ENCODE data around the gene SIK3.

SIK3 gene

DNA sequence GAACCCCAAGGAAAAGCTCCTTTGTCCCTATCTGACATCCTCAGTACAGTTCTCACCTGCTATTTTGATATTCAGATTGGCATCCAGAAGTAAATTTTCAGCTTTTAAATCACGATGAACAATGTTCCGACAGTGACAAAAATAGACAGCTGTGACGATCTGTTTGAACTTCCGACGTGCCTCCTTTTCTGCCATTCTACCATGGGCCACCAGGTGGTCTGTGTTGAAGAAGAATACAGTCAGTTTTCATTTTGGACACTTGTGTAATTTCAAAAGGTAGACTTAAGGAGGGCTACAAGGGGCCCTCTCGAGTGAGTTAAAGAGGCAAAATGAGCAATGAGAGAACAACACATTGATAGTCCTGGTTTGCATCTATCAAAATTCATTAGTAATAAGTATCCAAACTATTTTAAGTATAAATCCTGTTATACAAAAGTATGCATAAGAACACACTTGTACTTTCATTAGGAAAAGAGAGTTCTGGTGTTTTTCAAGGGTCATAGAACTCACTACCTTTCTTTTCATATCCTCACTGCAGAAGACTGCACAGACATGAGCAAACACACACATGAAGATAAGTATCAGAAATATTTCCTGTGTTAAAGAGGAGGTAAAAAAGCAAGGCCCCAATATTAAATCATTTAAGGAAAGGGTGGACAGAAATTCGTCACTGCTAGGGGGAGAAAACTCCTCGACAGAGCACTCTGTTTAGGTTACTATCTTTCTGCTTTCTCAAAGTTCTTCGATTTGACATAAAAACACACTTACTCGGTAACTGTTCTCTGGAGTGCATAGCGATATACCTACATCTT lies 170.9 kb downstream of the SIK3 start:
- TF ChIP-seq ZNF274 (IDR thresholded peaks at IDR 0.05; ENCODE audit: low read depth, low read length), result no peak
- H3K4me3 ChIP-seq (ENCODE audit: low read length), result no peak overlapping the region

DNA sequence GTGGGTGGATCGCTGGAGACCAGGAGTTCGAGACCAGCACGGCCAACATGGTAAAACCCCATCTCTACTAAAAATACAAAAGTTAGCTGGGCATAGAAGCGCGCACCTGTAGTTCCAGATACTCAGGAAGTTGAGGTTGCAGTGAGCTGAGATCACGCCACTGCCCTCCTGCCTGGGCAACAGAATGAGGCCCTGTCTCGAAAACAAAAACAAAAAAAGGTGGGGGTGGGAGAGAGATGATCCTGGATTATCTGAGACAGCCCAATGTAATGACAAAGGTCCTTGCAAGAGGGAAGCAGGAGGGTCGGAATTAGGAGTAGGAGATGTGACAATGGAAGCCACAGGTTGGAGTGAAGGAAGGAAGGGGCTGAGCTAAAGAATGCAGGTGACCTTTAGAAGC lies 173.2 kb downstream of the SIK3 start:
- peak overlapping the region; percentile 32; the same call in 1 of the 2 replicates for H3K4me3 ChIP-seq (ENCODE audit: low read length)
- no peak for TF ChIP-seq ZNF274 (IDR thresholded peaks at IDR 0.05; ENCODE audit: low read depth, low read length)

DNA sequence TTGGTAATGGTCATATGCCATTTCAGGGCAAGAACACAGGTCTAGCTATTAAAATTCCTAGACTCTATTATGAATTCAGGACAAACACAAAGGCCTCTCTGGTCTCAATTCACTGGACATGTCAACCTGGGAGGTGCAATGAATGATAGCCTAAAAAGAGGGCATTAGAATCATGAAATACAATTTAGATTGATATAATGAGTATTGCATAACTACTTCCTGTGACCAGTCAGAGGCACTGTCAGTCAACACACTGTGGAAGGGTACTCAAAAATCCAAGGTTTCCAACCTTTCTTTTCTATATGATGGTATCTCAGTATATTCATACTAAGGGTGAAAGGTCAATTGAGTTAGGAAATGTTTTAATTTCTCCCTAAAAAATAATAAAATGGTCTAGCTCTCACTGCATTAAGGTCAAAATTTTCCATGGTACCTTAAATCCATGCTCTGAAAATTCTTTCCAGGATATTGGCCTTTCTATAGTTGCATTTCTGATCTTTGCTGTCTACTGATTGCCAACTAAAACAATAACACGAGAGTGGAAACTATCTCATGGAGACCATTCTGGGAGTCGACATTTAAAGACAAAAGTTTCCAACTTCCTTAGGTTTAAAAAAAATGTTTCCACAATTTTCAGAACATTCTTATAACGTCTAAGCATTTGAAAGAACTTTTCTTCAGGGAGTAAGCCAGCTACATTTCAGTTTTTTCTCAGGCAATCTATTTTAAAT lies 179.1 kb downstream of the SIK3 start:
- no peak for TF ChIP-seq ZNF274 (IDR thresholded peaks at IDR 0.05; ENCODE audit: low read depth, low read length)

DNA sequence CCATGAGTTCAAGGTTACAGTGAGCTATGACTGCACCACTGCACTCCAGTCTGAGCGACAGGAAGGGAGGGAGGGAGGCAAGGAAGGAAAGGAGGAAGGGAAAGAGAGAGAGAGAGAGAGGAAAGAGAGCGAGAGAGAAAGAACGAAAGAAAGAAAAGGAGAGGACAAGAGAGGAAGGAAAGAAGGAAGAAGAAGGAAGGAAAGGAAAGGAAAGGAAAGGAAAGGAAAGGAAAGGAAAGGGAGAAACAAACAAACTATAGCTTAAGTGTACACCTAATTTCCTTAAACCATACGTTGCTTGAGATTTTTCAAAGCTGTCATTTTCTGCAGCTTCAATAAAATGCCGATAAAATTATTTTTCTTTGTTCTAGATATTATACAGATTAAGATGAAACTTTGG lies 180.6 kb downstream of the SIK3 start:
- no peak for TF ChIP-seq ZNF274 (IDR thresholded peaks at IDR 0.05; ENCODE audit: low read depth, low read length)
- no peak overlapping the region for H3K4me3 ChIP-seq (ENCODE audit: low read length)

More for the DNA sequence above, 179.1 kb downstream of the SIK3 start:
- no peak overlapping the region for H3K4me3 ChIP-seq (ENCODE audit: low read length)

DNA sequence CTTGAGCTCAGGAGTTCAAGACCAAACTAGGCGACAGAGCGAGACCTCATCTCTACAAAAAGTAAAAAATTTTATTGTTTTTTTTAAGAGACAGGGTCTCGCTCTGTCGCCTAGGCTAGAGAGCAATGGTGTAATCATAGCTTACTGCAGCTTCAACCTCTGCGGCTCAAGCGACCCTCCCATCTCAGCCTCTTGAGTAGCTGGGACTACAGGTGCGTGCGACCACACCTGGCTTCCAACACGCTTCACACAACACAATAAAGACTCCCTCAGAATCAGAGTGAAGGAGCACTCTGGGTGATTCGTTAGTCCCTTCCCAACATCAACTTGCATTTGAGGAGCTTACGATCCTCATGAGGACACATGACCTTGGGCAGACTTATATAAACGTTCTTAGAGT lies 181.3 kb downstream of the SIK3 start:
- TF ChIP-seq ZNF274 (IDR thresholded peaks at IDR 0.05; ENCODE audit: low read depth, low read length), result no peak
- H3K4me3 ChIP-seq (ENCODE audit: low read length), result no peak overlapping the region

DNA sequence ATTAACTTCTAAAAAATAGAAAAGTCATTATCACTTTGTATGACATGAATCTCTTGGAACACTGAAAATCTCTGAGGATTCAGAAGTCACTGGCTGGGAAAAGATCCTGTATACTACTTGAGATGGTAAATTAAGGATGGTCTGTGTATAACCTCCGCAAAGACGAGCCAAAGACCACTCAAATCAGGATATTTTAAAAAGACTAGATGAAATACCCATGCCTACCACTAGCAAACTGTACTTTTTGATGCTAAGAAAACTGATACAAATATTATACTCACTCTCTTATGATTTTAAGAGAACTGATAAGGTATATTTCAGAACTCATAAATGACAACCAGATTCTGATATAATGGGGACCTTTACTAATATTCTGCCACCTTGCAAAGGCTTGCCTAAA lies 182.2 kb downstream of the SIK3 start:
- H3K4me3 ChIP-seq (ENCODE audit: low read length), result no peak overlapping the region
- TF ChIP-seq ZNF274 (IDR thresholded peaks at IDR 0.05; ENCODE audit: low read depth, low read length), result no peak

DNA sequence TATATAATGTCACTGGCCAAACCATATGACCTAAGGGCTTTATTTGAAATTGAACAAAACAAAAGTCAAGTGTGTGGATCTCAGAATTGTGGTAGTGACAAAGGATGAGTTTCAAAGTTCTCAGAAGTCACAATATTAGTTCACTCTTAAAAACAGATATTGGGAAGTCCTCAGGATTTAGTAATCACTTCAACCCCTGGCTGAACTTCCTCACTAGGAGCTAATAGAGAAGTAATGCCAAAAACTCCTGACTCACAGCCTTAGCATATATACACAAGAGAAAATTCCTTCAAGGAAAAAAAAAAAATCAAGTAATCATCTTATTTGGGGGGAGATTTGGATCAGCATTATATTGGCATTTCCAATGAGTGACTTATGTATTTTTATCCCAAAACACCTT lies 185.2 kb downstream of the SIK3 start:
- no peak overlapping the region for H3K4me3 ChIP-seq (ENCODE audit: low read length)
- no peak for TF ChIP-seq ZNF274 (IDR thresholded peaks at IDR 0.05; ENCODE audit: low read depth, low read length)

DNA sequence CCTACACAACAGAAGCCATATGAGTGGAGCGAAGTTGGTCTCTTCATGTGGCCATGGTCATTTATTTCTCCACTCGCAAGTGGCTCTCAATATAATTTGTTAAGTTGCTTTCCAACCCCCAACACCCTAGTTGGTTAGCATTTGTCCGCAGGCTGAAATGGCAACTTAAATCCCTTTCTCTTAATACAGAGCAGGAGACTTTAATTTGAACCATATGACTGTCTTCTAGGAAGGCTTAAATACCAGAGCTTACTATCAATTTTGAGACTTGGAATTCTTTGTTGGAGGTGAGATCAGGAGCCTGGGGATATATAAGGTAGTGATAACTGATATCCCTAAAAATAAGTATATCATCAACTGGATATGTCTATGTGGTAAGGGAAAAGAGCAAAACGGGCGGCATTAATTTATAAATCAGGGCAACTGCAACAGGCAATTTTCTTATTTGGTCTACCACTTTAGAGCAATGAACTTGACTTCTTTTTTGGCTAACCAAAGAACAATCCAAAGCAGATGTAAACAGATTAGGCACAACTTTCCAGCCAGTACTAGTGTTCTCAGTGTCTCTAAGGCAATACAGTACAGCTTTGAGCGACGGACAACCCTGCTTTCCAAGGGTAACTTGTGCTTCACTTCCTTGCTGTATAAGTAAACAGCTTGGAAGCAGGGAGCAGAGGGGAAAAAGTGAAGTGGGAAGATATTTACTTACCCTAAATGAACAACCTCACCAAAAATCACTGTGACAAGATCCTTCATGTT lies 186.1 kb downstream of the SIK3 start:
- H3K4me3 ChIP-seq (ENCODE audit: low read length), result no peak overlapping the region
- TF ChIP-seq ZNF274 (IDR thresholded peaks at IDR 0.05; ENCODE audit: low read depth, low read length), result no peak

DNA sequence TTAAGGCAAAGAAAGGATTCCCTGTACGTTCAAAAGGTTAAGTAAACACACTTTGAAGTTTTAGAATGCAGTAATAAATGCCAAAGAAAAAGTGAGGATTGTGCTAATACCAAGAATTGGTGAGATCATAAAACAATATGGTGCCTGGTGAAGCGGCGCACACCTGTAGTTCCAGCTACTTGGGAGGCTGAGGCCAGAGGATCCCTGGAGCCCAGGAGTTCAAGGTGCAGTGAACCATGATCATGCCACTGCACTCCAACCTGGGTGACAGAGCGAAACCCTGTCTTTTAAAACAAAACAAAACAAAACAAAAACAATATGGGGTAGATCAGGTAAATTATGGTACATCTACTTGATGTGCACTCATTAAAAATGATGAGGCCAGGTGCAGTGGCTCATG lies 187.4 kb downstream of the SIK3 start:
- H3K4me3 ChIP-seq (ENCODE audit: low read length), result no peak overlapping the region
- no peak for TF ChIP-seq ZNF274 (IDR thresholded peaks at IDR 0.05; ENCODE audit: low read depth, low read length)

DNA sequence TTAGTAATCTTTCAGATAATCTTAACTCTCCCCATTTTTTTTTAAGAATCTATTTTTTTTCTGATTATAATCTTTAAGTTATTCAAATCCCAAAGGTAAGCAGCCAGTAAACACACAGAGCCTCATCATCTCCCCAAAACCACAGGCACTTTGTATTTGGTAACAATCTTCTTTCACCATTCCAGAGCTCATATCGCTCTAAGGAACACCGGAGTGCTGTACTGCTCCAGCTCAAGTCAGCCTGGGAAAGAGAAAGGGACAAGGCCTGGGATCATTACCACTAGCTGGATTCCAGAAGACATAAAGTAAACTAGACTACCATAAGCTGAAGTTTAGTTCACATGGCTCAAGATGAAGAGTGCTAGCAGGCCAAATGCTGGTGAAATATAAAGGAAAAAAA lies 187.8 kb downstream of the SIK3 start:
- no peak for TF ChIP-seq ZNF274 (IDR thresholded peaks at IDR 0.05; ENCODE audit: low read depth, low read length)

DNA sequence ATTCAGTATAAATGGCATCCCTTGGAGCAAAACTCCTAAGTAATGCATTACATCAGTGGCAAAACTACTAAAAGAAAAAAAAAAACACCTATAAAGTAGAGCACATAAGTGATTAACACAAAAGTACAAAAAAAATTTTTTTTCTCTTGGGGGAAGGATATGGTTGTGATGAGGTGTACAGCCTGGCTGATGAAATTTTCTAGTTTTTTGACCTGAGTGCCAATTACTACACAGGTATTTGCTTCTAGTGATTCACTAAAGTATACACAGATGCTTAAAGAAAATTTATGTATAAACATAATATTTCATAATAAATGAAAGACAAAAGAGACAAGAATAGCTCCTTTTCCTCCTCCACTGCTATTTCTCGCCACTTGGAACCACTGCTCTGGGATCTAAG lies 189.0 kb downstream of the SIK3 start:
- no peak overlapping the region for H3K4me3 ChIP-seq (ENCODE audit: low read length)
- TF ChIP-seq ZNF274 (IDR thresholded peaks at IDR 0.05; ENCODE audit: low read depth, low read length), result no peak

More for the DNA sequence above, 187.8 kb downstream of the SIK3 start:
- no peak overlapping the region for H3K4me3 ChIP-seq (ENCODE audit: low read length)

DNA sequence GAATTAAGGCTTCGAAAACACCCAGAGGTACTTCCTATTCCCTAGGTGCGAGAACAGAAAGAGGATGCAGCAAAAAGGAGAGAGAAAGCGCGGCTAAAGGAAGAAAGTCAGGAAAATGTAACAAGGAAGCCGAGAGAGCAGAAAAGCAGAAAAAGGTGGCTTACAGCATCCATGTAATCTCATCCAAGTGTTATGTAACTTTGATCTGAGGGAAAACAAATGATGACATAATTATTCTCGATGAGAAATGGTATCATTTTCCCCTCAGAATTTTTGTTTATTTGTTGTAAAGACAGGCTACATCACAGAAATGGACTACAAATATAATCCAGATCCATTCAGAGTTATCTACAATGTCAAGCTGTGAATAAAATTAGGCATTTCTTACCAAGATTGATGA lies 191.7 kb downstream of the SIK3 start:
- TF ChIP-seq ZNF274 (IDR thresholded peaks at IDR 0.05; ENCODE audit: low read depth, low read length), result no peak
- H3K4me3 ChIP-seq (ENCODE audit: low read length), result no peak overlapping the region

DNA sequence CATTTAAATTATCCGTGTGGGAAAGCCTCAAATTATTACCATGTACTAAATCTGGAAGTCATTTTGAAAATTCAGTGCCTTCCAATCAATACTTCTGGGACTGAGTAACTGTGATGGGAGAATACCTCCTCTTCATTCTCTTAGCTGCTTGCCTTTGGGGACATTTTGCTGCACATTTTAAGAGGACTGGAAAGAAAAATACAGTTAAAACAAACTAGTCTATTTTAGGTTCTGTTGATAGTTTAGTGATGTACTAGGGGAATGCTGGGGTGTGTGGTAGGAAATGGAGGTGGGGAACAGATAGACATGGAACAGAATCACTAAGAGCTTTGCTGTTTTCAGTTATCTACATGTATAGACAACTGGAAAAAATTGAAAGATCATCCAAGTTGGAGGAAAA lies 195.1 kb downstream of the SIK3 start:
- no peak overlapping the region for H3K4me3 ChIP-seq (ENCODE audit: low read length)
- no peak for TF ChIP-seq ZNF274 (IDR thresholded peaks at IDR 0.05; ENCODE audit: low read depth, low read length)

DNA sequence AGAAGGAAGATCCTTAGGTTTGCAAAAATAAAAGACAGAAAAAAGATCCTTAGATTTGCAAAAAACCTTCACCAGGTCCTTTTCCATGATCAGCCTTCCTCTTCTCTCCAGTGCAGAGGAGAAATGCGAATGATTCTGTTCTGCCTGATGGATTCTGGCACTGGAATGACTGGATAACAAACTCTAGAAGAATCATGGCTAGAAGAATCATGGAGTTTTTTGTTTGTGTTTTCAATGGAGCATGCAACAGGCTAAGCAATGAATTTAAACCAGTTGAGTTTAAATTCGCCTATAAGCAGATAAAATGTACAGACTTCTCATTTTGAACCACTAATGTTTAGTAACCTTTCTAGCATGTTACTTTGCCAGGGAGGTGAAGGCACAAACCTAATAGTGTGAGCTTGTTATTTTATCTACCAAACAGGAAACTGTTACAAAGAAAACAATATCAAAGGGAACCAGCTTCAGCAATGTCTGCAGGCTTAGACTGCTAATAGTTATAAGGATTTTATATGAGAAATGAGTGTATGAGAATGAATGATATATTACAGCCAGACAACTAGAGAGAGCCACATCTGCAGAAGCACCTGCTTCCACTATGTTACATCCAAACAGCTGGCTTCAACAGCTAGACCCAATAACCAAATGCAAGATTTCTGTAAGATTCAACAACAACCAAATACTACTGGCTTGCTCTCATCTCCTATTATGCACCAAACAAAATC lies 196.1 kb downstream of the SIK3 start:
- TF ChIP-seq ZNF274 (IDR thresholded peaks at IDR 0.05; ENCODE audit: low read depth, low read length), result no peak
- H3K4me3 ChIP-seq (ENCODE audit: low read length), result no peak overlapping the region
